Upper lobe of left lung (tissue), 6 donors: ENCODE data around the gene KRT31. TPM values are rescaled to one million over a fixed set of nuclear protein-coding genes. Genes with fewer than 3 reads are reported as not detected.
"Not testable (repeated sequence)": the region's sequence is repeated elsewhere in the genome, so short reads cannot be mapped to it uniquely, and the experiment has no call there.

Experiments used
- ATAC-seq, 2 donors: fragments of 200-7000 bp; cut with Tn5 transposase; one replicate each; pipeline ENCODE4 v1.9.1; 2022; ENCODE audit warnings: mild to moderate bottlenecking in 2 of 2, moderate library complexity in 2 of 2; ENCODE audit not compliant: low FRiP score in 2 of 2
- DNase-seq, 2 donors: peaks; one replicate each; pipeline ENCODE4 v3.0.0-alpha.2; 2019 to 2020
- H3K27ac ChIP-seq, 4 donors: fragments of 200-600 bp; sonication (generic); one replicate each; pipeline ENCODE4 v1.5.1; 2016 to 2019
- H3K27me3 ChIP-seq, 4 donors: fragments of 200-600 bp; sonication (generic); one replicate each; pipeline ENCODE4 v1.5.1; 2017 to 2019
- H3K36me3 ChIP-seq, 4 donors: fragments of 200-600 bp; sonication (generic); one replicate each; pipeline ENCODE4 v1.5.1; 2016 to 2019
- H3K4me1 ChIP-seq, 4 donors: fragments of 200-600 bp; sonication (generic); one replicate each; pipeline ENCODE4 v1.5.1; 2018 to 2019
- H3K4me3 ChIP-seq, 4 donors: fragments of 200-600 bp; sonication (generic); one replicate each; pipeline ENCODE4 v1.5.1; 2017 to 2019; ENCODE audit warnings: mild to moderate bottlenecking in 2 of 4, moderate library complexity in 1 of 4
- H3K9me3 ChIP-seq, 4 donors: fragments of 200-600 bp; sonication (generic); one replicate each; pipeline ENCODE4 v1.5.1; 2018 to 2019
- CTCF ChIP-seq, 6 experiments: fragments of 450-650 bp in 4 of 6; fragments of 200-600 bp in 2 of 6; sonication (generic) in 2 of 6; IDR thresholded peaks; one replicate each; pipeline ENCODE4 v1.5.1; 2016 to 2019; ENCODE audit warnings: antibody characterized with exemption in 6 of 6
- EP300 ChIP-seq, 4 donors: sonication (generic); formaldehyde crosslinking; IDR thresholded peaks; one replicate each; pipeline ENCODE4 v1.5.1; 2017; ENCODE audit warnings: antibody characterized with exemption in 4 of 4, control low read depth in 2 of 4
- POLR2A ChIP-seq, 4 donors: fragments of 450-650 bp; IDR thresholded peaks; one replicate each; pipeline ENCODE4 v1.5.1; 2016 to 2017; ENCODE audit warnings: antibody characterized with exemption in 4 of 4, mild to moderate bottlenecking in 2 of 4
- POLR2AphosphoS5 ChIP-seq, 2 donors: sonication (generic); formaldehyde crosslinking; IDR thresholded peaks; one replicate each; pipeline ENCODE4 v1.5.1; 2017; ENCODE audit warnings: antibody characterized with exemption in 2 of 2
- WGBS, 2 donors: methylation state at CpG; one replicate each; pipeline ENCODE4 v1.1.5; 2017 to 2018; 5-methylcytosine and 5-hydroxymethylcytosine counted together
- total RNA-seq, 6 donors: library from RNA; depleted of rRNA in 4 of 6; stranded (reverse); fragments of >200 nt in 4 of 6; gene quantifications; one replicate each; pipeline versions ENCODE4 v1.1.0 to v1.2.1, GENCODE V29; 2016 to 2021
- donor health status: DM: no; HTN: no; CAD: no; lungs with moderate emphysema.
- donor health status: DM: no; HTN: yes; CAD: no; lungs with severe emphysema.

KRT31 gene
- total RNA-seq, 6 donors from 2014 or later: not detected

GRCh38 chr17:41386227-41386626 lies 11.2 kb downstream of the KRT31 start:
- peaks cover 4 to 12% (median 8%) of the 10 kb centered on the region in 4 donors for H3K9me3 ChIP-seq
- no peaks in the 10 kb centered on the region for H3K36me3 ChIP-seq
- H3K27me3 ChIP-seq: no peaks in the 10 kb centered on the region
- ATAC-seq (no peak), DNase-seq (no peak)
- H3K4me1 ChIP-seq: no peaks in the 10 kb centered on the region
- TF ChIP-seq CTCF (IDR thresholded peaks at IDR 0.05) (no peak), POLR2AphosphoS5 (IDR thresholded peaks at IDR 0.05) (no peak), POLR2A (IDR thresholded peaks at IDR 0.05) (no peak), EP300 (IDR thresholded peaks at IDR 0.05) (no peak)
- WGBS, 2 donors: 92 to 96% methylated on average over 1 of the region's 1 CpG
- no peak overlapping the region for H3K4me3 ChIP-seq
- H3K27ac ChIP-seq: no peak overlapping the region

- no peak for DNase-seq
- ATAC-seq: no peak
- Histone ChIP-seq H3K27ac (no peak overlapping the region), H3K4me3 (no peak overlapping the region), H3K4me1 (no peaks in the 10 kb centered on the region), H3K27me3 (no peaks in the 10 kb centered on the region), H3K36me3 (no peaks in the 10 kb centered on the region), H3K9me3 (peaks cover 4 to 12% (median 8%) of the 10 kb centered on the region in 4 donors)
- WGBS, 2 donors: 96 to 97% methylated on average over 1 of the region's 1 CpG
- TF ChIP-seq POLR2AphosphoS5 (IDR thresholded peaks at IDR 0.05) (no peak), POLR2A (IDR thresholded peaks at IDR 0.05) (no peak), EP300 (IDR thresholded peaks at IDR 0.05) (no peak), CTCF (IDR thresholded peaks at IDR 0.05) (no peak)
Observed at GRCh38 chr17:41383690-41384089, 13.7 kb downstream of the KRT31 start.

- 100% methylated on average over 1 of the region's 1 CpG for WGBS, 2 donors
- Histone ChIP-seq H3K27me3 (no peaks in the 10 kb centered on the region), H3K9me3 (peaks cover 4 to 12% (median 8%) of the 10 kb centered on the region in 4 donors), H3K36me3 (no peaks in the 10 kb centered on the region), H3K4me1 (no peaks in the 10 kb centered on the region), H3K27ac (no peak overlapping the region), H3K4me3 (no peak overlapping the region)
- TF ChIP-seq CTCF (IDR thresholded peaks at IDR 0.05) (no peak), EP300 (IDR thresholded peaks at IDR 0.05) (no peak)
- DNase-seq (no peak), ATAC-seq (no peak)
Observed at GRCh38 chr17:41382394-41382793, 15.0 kb downstream of the KRT31 start.

GRCh38 chr17:41381943-41382342 lies 15.5 kb downstream of the KRT31 start, which contains the start of gene KRT34:
Gene KRT34 (minus strand): TSS chr17:41382306. CDS start chr17:41382246, 60 bp downstream.
- ATAC-seq, H3K36me3 ChIP-seq, H3K9me3 ChIP-seq, H3K27me3 ChIP-seq, H3K27ac ChIP-seq, H3K4me3 ChIP-seq, H3K4me1 ChIP-seq: not testable (repeated sequence)
- DNase-seq: peak in 1 of 2 donors; percentile 65
- WGBS, 2 donors: 83 to 96% methylated on average over 1 to 13 of the region's 13 CpGs

GRCh38 chr17:41380091-41380490 lies 17.3 kb downstream of the KRT31 start:
- not testable (repeated sequence) for H3K27ac ChIP-seq, DNase-seq, H3K4me1 ChIP-seq, H3K4me3 ChIP-seq, H3K36me3 ChIP-seq, H3K9me3 ChIP-seq, ATAC-seq, H3K27me3 ChIP-seq
- WGBS, 2 donors: 88 to 89% methylated on average over 7 of the region's 7 CpGs

- TF ChIP-seq POLR2AphosphoS5 (IDR thresholded peaks at IDR 0.05) (no peak), POLR2A (IDR thresholded peaks at IDR 0.05) (no peak), EP300 (IDR thresholded peaks at IDR 0.05) (no peak), CTCF (IDR thresholded peaks at IDR 0.05) (no peak)
- H3K4me3 ChIP-seq: no peak overlapping the region
- no peaks in the 10 kb centered on the region for H3K9me3 ChIP-seq
- no peak for DNase-seq
- ATAC-seq: no peak
- no peak overlapping the region for H3K27ac ChIP-seq
- no peaks in the 10 kb centered on the region for H3K4me1 ChIP-seq
- no peaks in the 10 kb centered on the region for H3K36me3 ChIP-seq
- no peaks in the 10 kb centered on the region for H3K27me3 ChIP-seq
- 9 to 24% methylated on average over 2 of the region's 2 CpGs for WGBS, 2 donors
Observed at GRCh38 chr17:41377546-41377945, 19.9 kb downstream of the KRT31 start.
